Hematopoietic multipotent progenitor cell treated with erythropoietin and hydrocortisone succinate and interleukin-3 and kit ligand, for 15 days (in vitro differentiated cells): ENCODE data around the gene ANO10.

Source experiments
- DNase-seq: peaks from one replicate; pipeline ENCODE4 v3.0.0-alpha.2; 2015; ENCODE audit warnings: low spot score

ANO10 gene

GRCh38 chr3:43413676-43414368 is 208.0 kb downstream of the ANO10 start:
- DNase-seq: no peak

DNA sequence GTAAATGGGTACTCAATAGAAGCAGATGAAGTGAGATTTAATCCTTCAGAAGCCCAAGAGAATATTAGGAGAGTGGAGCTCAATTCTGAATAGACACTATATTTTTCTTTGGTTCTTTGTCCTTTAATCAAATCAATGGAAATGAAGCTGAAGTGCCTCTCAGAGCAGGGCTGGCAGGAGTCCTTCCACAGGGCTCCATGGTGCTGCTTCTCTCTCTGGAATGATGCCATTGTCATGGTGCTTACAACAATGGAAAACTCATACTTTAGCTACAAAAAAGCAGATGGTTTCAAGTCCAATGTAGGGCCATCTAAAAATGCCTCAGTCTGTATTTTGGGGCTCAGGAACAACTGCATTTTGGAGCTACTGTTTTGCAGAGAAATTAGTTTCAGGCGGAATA is 210.4 kb downstream of the ANO10 start:
- DNase-seq: no peak

DNA sequence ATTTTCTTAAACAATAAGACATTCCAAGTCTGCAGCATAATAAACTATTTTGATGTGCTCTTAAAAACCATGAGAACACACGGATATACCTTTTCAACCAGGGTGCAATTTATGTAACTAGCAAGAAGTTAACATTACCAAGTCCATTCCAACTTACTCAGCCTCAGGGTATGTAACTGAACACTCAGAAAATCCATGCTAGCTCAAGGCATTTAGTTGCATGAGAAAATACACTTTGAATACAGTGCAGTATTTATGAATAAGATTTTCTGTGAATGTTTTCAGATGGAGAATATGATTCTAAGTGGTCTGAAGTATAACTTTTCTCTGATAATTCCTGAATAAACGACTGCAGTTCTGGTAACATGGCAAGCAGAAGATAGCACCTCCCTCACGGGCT is 211.2 kb downstream of the ANO10 start:
- no peak for DNase-seq

- no peak for DNase-seq
These were observed 212.3 kb downstream of the ANO10 start for GRCh38 chr3:43409506-43409905.

DNA sequence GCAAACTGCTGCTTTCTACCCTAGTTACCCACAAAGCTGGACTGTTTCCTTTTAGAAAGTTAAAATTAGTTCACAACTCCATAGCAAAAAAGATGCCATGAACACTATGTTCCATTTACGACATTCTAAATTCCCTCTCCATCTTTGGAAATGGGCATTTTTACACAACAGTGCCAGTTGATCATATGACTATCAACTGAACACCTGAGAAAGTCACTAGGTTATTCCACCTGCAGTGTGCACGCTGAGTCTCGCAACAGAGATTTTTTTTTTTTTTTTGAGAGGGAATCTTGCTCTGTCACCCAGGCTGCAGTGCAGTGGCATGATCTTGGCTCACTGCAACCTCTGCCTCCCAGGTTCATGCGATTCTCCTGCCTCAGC is 215.2 kb downstream of the ANO10 start:
- no peak for DNase-seq

GRCh38 chr3:43405888-43406642 is 215.7 kb downstream of the ANO10 start:
- DNase-seq: no peak

DNA sequence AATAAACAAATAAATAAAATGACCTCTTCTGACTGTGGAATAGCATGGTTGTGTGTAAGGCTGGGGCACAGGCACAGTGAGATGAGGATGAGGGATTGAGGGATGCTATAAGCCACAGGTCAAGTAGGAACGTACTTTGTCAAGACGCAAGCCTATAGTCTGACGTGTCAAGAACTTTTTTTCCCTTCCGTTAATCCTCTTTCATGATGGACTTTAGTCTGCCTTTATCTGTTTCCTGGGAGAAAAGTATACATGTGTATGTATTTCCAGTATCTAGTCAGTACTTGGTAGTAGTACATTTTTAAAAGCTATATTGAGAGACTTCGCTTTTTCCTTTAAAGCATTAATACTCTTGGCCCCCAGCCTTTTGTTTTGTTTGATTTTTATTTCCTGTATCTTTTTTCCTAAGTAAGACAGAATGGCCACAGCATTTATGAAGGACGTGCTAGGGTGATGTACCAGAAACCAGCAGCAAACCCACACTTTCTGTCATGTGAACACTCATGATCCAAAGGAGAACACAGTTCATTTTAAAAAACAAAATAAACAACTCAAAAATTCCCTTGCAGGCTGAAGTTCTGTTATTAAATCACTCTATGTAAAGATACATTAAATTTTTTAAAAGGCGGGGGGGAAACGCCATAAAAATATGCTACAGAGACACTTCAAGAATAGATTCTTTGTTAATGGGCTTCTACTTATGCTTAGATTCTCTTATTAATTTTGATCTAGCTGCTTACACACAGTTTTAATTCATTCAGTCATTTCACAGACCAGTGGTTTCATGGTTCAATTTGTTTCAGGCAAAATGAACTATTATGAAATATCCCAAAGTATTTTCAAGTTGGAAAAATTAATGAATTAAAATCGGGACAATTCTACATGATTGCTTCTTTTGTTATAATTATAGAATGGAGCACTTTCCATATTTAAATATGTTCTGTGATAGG is 220.8 kb downstream of the ANO10 start:
- no peak for DNase-seq

GRCh38 chr3:43400167-43400566 is 221.6 kb downstream of the ANO10 start:
- DNase-seq: no peak

GRCh38 chr3:43399034-43399433 is 222.8 kb downstream of the ANO10 start:
- no peak for DNase-seq

DNA sequence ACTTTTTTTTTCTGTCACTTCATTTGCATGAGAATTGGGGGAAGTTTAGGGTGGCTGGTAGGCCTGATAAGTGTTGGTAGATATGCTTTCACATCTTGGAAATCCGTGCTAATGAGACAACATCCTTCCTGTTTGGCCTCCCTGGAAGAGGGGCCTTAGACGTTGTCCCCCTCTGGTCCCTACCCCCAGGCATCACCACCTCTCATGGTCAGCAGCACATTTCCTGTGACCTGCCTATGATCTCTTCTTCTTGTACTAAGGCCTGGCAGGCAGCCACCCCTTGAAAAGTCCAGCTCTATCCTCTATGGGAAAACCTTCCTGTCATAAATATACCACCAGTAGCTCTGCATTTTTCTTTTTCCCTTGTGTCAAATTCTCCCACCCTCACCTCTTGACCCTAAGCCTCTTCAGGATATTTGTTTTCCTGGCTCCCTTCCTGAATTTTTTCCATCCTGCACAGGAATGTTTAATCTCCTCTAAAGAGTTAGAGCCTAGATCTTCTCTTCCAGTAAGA is 227.7 kb downstream of the ANO10 start:
- DNase-seq: no peak

DNA sequence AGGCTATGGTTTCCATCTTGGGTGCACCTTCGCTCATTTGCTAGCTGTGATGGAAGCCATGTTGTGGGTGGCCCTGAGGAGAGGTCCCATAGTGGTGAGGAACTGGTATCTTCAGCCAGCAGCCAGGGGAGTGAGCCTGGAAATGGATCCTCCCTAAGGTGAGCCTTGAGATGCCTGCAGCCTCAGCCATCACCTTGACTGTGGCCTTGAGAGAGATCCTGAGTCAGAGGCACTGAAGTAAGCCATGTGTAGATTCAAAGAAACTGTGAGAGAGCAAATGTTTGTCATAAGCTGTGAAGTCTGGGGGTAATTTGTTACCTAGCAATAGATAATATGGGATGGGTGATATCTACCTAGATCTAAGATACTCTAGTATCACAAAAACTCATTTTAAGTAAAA is 230.2 kb downstream of the ANO10 start:
- DNase-seq: no peak

DNA sequence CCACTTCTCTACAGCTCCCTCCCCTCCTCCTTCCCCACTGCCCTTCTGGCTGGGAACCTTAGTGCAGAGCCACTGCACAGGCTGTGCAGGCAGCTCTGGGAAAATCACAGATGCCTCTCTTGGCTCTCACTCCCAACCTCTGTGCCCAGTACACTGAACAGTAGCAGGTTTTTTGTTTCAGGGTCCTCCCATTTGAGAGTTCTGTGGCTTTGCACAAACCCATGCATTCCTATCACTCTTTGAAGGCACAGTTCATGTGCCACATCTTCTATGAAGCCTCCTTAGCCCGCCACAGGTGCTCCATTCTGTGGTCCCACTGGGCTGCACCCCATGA is 231.6 kb downstream of the ANO10 start:
- DNase-seq: no peak

DNA sequence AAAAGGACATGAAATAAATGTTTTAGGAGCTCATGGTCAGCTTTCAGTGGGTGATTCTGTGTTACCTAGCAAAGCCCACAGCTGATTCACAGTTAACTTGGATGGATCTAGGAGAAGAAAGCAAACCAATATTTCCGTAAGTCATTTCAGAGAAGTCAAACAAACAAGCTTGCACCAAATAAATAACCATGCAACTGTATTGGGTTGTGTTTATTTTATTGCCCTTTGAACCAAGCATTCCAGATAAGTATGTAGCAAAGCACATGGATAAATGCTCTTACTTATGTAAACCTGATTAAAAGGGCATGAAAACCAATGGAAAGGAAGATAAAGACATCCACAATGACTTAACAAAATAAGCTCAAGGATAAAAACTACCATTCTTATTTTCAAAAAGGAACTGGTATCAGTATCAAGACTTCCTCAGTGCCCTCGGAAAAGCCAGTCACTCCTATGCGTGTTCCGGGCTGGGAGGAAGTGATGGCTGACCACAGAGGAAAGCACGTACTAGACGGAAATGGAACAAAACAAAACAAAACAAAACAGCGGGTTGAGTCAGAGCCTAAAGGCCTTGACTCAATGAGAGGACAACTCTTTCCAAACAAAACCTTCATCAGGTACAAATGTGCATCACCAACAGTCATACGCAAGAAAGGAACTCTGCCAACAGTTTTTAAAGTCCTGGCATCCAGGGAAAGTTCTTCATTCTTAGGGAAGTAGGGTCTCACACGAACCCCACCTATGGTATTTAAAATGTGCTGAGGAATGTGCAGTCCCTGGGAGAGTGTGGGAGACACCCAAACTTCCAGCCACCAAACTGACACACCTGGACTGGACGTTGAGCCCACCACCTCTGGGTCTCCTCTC is 232.2 kb downstream of the ANO10 start:
- no peak for DNase-seq

- DNase-seq: no peak
These were observed 232.9 kb downstream of the ANO10 start for GRCh38 chr3:43388915-43389314.

GRCh38 chr3:43388175-43388574 is 233.6 kb downstream of the ANO10 start:
- DNase-seq: no peak

GRCh38 chr3:43379343-43379742 is 242.5 kb downstream of the ANO10 start:
- no peak for DNase-seq

DNA sequence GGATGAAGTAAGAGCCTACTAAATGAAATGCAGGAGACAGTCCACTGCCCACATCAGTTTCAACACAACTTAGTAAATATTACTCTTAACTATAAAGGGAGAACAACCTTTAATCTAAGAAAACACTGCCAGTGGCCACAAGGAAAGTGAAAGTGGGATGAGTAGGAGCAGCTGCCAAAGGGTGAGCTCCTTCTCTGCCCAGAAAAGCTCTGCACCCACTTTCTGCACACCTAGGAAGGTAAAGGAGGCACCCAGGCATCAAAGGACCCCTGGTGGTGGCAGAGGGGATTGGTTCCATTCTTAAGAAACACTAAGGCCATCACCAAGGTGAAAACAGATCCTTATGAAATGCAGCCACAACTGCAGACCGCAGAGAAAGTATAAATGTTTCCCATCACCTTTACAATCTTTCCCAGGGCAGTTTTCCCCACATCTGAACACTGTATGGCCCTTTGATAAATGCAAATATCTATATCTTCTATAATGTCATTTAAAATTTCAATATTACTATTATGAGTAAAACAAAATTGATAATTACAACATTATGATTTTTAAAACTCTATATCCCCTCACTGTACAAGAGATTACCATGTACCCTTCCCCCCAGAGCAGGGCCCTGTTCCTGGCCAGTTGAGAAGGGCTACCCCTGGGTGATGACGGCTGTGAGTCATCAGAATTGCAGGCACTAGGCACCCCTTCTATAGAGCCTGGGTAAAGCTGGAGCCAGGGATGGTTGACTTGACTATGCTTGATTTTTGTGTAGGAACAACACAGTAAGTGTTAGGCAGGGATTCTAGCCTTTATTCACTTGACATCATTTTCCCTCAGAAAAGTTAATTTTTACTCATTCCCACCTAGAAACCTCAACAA is 243.5 kb downstream of the ANO10 start:
- DNase-seq: peak; percentile 43

DNA sequence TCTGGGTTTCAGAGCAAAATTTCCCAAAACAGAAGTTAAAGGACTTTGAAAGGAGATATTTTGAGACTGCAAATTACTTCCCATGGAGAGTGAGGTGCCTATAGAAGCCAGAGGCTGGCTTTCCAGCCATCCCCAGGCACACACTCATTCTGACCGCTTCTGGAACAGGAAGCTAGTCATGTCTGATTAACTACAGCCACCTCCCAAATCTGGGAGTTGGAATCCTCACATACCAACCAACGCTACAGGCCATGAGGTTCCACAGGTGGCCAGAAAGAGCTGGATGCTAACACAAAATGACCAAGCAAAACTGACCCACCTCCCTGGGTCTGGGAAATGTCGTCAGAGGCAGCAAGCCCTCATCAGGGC is 248.3 kb downstream of the ANO10 start:
- no peak for DNase-seq

DNA sequence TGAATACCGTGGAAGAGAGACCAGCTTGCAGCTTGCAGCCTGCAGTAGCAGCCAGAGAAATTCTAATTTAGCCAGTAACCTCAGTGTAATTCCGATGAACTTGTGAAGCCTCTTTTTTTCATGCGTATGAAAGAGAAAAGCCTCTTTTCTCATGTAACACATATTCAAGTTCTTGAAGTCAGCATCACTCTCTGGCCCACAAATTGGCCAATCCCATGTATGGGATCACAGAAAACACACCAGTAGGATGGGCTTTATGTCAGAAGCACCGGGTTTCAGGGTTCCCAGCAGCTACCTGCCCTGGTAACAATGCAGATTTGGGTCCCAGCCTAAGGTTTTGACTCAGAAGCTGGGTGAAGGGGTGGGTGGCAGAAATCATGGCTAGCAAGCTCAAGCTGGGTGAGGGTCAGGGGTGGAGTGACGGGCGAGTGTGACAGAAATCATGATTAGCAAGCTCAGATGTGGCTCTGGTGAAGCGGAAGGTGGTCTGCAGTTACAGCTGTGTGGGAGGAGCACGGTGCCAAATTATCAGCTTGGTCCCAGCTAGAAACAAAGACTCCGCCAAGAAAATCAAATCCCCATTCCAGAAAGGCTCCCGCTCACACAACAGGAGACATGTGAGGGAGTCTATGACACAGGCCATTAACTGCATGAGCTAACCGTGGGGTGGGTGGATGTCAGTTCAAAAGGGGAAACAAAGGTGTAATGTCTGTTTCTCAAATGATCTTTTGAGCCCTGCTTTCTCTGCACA is 248.8 kb downstream of the ANO10 start:
- DNase-seq: no peak
